WTC11 (cell line): Measurements from ENCODE around the gene FGF1. TPM values are rescaled to one million over a fixed set of nuclear protein-coding genes. Genes with fewer than 3 reads are reported as not detected.

Source experiments
- ATAC-seq: fragments of 200-7000 bp; cut with Tn5 transposase; 2 replicates; pipeline ENCODE4 v1.10.0; 2021; ENCODE audit warnings: mild to moderate bottlenecking, moderate library complexity
- CTCF ChIA-PET: fragments of 300-600 bp; sonication (Branson Sonifier 250); formaldehyde crosslinking; loops from one replicate; lab custom pipeline; 2021; ENCODE audit warnings: antibody characterized with exemption; lab: Charles Lee
- POLR2A ChIA-PET: fragments of 350-600 bp; sonication (Branson Sonifier 250); formaldehyde crosslinking; loops from one replicate; lab custom pipeline; 2021; ENCODE audit warnings: antibody characterized with exemption; lab: Charles Lee
- DNase-seq: peaks from one replicate; pipeline ENCODE4 v3.0.0; 2021; ENCODE audit warnings: low spot score
- H3K27ac Mint-ChIP-seq: 2 replicates; pipeline ENCODE4 v1.8.0; 2021; ENCODE audit warnings: mixed read lengths
- H3K27me3 Mint-ChIP-seq: 2 replicates; pipeline ENCODE4 v1.8.0; 2021; ENCODE audit warnings: low read depth, mild to moderate bottlenecking, moderate library complexity, mixed read lengths
- H3K36me3 Mint-ChIP-seq: 2 replicates; pipeline ENCODE4 v1.8.0; 2021; ENCODE audit warnings: mixed read lengths
- H3K4me1 Mint-ChIP-seq: 2 replicates; pipeline ENCODE4 v1.8.0; 2022; ENCODE audit warnings: mixed read lengths
- H3K4me3 Mint-ChIP-seq: 2 replicates; pipeline ENCODE4 v1.8.0; 2021; ENCODE audit warnings: mild to moderate bottlenecking, moderate library complexity, mixed read lengths
- H3K9me3 Mint-ChIP-seq: 2 replicates; pipeline ENCODE4 v1.8.0; 2021; ENCODE audit warnings: mixed read lengths
- ATF1 ChIP-seq: sonication (generic); formaldehyde crosslinking; IDR thresholded peaks from 2 replicates; pipeline ENCODE4 v1.8.1; 2023; ENCODE audit warnings: mild to moderate bottlenecking, moderate library complexity, missing genetic modification reagents
- CBFB ChIP-seq: sonication (generic); formaldehyde crosslinking; IDR thresholded peaks from 2 replicates; pipeline ENCODE4 v1.8.1; 2022; ENCODE audit warnings: mild to moderate bottlenecking, low read depth, missing genetic modification reagents
- ESRRA ChIP-seq: sonication (generic); formaldehyde crosslinking; IDR thresholded peaks from 2 replicates; pipeline ENCODE4 v1.8.1; 2022; ENCODE audit warnings: mild to moderate bottlenecking, missing genetic modification reagents, borderline replicate concordance
- FOXJ3 ChIP-seq: sonication (generic); formaldehyde crosslinking; IDR thresholded peaks from 2 replicates; pipeline ENCODE4 v1.9.0; 2021; ENCODE audit warnings: missing genetic modification reagents, mild to moderate bottlenecking, borderline replicate concordance
- GTF2I ChIP-seq: fragments of 250-450 bp; sonication (Bioruptor Pico); conservative IDR thresholded peaks from 2 replicates; pipeline ENCODE4 v1.4.0; 2021; ENCODE audit warnings: mild to moderate bottlenecking
- HMGA2 ChIP-seq: fragments of 250-450 bp; sonication (Bioruptor Pico); IDR thresholded peaks from 2 replicates; pipeline ENCODE4 v1.4.0; 2021; ENCODE audit warnings: mild to moderate bottlenecking, moderate library complexity
- JAZF1 ChIP-seq: fragments of 250-450 bp; sonication (Bioruptor Pico); IDR thresholded peaks from 2 replicates; pipeline ENCODE4 v1.9.0; 2021; ENCODE audit warnings: moderate library complexity, mild to moderate bottlenecking, inconsistent platforms
- JUN ChIP-seq: sonication (generic); formaldehyde crosslinking; IDR thresholded peaks from 2 replicates; pipeline ENCODE4 v1.8.0; 2023; ENCODE audit warnings: mild to moderate bottlenecking, missing genetic modification reagents
- NFATC4 ChIP-seq: fragments of 250-450 bp; sonication (Bioruptor Pico); IDR thresholded peaks from 2 replicates; pipeline ENCODE4 v1.9.0; 2021; ENCODE audit warnings: mild to moderate bottlenecking
- NFE2L1 ChIP-seq: sonication (generic); formaldehyde crosslinking; IDR thresholded peaks from 2 replicates; pipeline ENCODE4 v1.8.1; 2023; ENCODE audit warnings: missing genetic modification reagents
- OVOL2 ChIP-seq: fragments of 250-450 bp; sonication (Bioruptor Pico); IDR thresholded peaks from 2 replicates; pipeline ENCODE4 v1.9.0; 2021; ENCODE audit warnings: mild to moderate bottlenecking, borderline replicate concordance
- RELA ChIP-seq: sonication (generic); formaldehyde crosslinking; IDR thresholded peaks from 2 replicates; pipeline ENCODE4 v1.8.1; 2022; ENCODE audit warnings: missing genetic modification reagents, mild to moderate bottlenecking, borderline replicate concordance
- SMAD4 ChIP-seq: sonication (generic); formaldehyde crosslinking; IDR thresholded peaks from 2 replicates; pipeline ENCODE4 v1.8.0; 2022; ENCODE audit warnings: mild to moderate bottlenecking, missing genetic modification reagents
- SOX15 ChIP-seq: fragments of 250-450 bp; sonication (Bioruptor Pico); IDR thresholded peaks from 2 replicates; pipeline ENCODE4 v1.9.0; 2021; ENCODE audit warnings: mild to moderate bottlenecking
- TCF7 ChIP-seq: sonication (generic); formaldehyde crosslinking; IDR thresholded peaks from 2 replicates; pipeline ENCODE4 v1.8.0; 2022; ENCODE audit warnings: mild to moderate bottlenecking, low read depth, missing genetic modification reagents, moderate library complexity
- ZNF416 ChIP-seq: fragments of 250-450 bp; sonication (Bioruptor Pico); IDR thresholded peaks from 2 replicates; pipeline ENCODE4 v1.9.0; 2021; ENCODE audit warnings: mild to moderate bottlenecking, inconsistent platforms
- total RNA-seq: library from RNA; stranded (reverse); gene quantifications from 3 replicates; pipeline ENCODE4 v1.2.3, GENCODE V29; 2021
- TF ChIP-seq, protein P1 (sequence below): sonication (generic); formaldehyde crosslinking; IDR thresholded peaks from 2 replicates; pipeline ENCODE4 v1.8.0; 2022; ENCODE audit warnings: mild to moderate bottlenecking, missing genetic modification reagents
- TF ChIP-seq, protein P2 (sequence below): sonication (generic); formaldehyde crosslinking; IDR thresholded peaks from 2 replicates; pipeline ENCODE4 v1.8.0; 2023; ENCODE audit warnings: missing genetic modification reagents
- TF ChIP-seq, protein P3 (sequence below): sonication (generic); formaldehyde crosslinking; conservative IDR thresholded peaks from 2 replicates; pipeline ENCODE4 v1.8.1; 2023; ENCODE audit warnings: mild to moderate bottlenecking, low read depth, missing genetic modification reagents, moderate library complexity
- TF ChIP-seq, protein P4 (sequence below): fragments of 250-450 bp; sonication (Bioruptor Pico); IDR thresholded peaks from 2 replicates; pipeline ENCODE4 v1.9.0; 2021; ENCODE audit warnings: mild to moderate bottlenecking
- TF ChIP-seq, protein P5 (sequence below): sonication (generic); formaldehyde crosslinking; IDR thresholded peaks from 2 replicates; pipeline ENCODE4 v1.8.1; 2023; ENCODE audit warnings: mild to moderate bottlenecking, missing genetic modification reagents
- TF ChIP-seq, protein P6 (sequence below): sonication (generic); formaldehyde crosslinking; IDR thresholded peaks from 2 replicates; pipeline ENCODE4 v1.8.0; 2022; ENCODE audit warnings: missing genetic modification reagents

The FGF1 gene
- total RNA-seq, 1 experiment from 2014 or later, result 0.55 TPM

DNA sequence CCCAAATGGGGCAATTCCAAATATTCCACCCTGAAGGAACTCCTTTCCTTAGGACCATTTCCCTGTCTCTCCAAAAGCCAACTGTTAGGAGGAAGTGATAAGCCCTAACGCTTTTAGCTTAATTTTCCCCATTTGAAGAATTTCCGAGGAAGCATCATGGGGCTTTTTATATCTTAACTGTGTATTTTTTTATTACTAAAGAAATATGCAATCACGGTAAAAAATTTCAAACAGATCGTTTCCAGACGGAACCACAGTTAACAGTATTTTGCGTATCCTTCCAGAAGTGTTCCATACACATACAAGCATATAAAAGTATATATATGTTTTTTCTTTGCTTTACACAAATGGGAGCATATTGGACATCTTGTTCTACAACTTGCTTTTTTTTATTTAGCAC is 133.8 kb downstream of the FGF1 start:
- ATAC-seq, result no peak
- Mint-ChIP-seq H3K4me1 (peaks cover 61% of the 10 kb centered on the region), H3K27me3 (no peaks in the 10 kb centered on the region), H3K27ac (peak overlapping the region; percentile 81), H3K36me3 (no peaks in the 10 kb centered on the region), H3K4me3 (peak overlapping the region; percentile 69), H3K9me3 (no peaks in the 10 kb centered on the region)
- ChIA-PET CTCF (interaction anchor here (0.7 to 6.3 kb wide), 13 partner anchors 101 to 881 kb away, joined by 3 to 59 read pairs (median 5); partner anchors contain the start of gene SPRY4), POLR2A (interaction anchor here (0.5 to 1.8 kb wide), 3 partner anchors 108 to 227 kb away, joined by 3 to 8 read pairs (median 4); partner anchors contain the start of gene SPRY4)
- TF ChIP-seq, protein P1, sequence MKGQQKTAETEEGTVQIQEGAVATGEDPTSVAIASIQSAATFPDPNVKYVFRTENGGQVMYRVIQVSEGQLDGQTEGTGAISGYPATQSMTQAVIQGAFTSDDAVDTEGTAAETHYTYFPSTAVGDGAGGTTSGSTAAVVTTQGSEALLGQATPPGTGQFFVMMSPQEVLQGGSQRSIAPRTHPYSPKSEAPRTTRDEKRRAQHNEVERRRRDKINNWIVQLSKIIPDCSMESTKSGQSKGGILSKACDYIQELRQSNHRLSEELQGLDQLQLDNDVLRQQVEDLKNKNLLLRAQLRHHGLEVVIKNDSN (CRISPR knock-in tag), result no peak
- TF ChIP-seq, protein P2, sequence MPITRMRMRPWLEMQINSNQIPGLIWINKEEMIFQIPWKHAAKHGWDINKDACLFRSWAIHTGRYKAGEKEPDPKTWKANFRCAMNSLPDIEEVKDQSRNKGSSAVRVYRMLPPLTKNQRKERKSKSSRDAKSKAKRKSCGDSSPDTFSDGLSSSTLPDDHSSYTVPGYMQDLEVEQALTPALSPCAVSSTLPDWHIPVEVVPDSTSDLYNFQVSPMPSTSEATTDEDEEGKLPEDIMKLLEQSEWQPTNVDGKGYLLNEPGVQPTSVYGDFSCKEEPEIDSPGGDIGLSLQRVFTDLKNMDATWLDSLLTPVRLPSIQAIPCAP (CRISPR knock-in tag), result no peak
- TF ChIP-seq SOX15 (CRISPR knock-in tag), result no peak
- TF ChIP-seq FOXJ3 (CRISPR knock-in tag), result no peak
- TF ChIP-seq GTF2I, result no peak
- no peak for TF ChIP-seq RELA (CRISPR knock-in tag)
- TF ChIP-seq JAZF1 (CRISPR knock-in tag), result no peak
- TF ChIP-seq JUN (CRISPR knock-in tag), result no peak
- TF ChIP-seq, protein P3, sequence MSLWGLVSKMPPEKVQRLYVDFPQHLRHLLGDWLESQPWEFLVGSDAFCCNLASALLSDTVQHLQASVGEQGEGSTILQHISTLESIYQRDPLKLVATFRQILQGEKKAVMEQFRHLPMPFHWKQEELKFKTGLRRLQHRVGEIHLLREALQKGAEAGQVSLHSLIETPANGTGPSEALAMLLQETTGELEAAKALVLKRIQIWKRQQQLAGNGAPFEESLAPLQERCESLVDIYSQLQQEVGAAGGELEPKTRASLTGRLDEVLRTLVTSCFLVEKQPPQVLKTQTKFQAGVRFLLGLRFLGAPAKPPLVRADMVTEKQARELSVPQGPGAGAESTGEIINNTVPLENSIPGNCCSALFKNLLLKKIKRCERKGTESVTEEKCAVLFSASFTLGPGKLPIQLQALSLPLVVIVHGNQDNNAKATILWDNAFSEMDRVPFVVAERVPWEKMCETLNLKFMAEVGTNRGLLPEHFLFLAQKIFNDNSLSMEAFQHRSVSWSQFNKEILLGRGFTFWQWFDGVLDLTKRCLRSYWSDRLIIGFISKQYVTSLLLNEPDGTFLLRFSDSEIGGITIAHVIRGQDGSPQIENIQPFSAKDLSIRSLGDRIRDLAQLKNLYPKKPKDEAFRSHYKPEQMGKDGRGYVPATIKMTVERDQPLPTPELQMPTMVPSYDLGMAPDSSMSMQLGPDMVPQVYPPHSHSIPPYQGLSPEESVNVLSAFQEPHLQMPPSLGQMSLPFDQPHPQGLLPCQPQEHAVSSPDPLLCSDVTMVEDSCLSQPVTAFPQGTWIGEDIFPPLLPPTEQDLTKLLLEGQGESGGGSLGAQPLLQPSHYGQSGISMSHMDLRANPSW, result no peak
- TF ChIP-seq TCF7 (CRISPR knock-in tag), result no peak
- TF ChIP-seq, protein P4, sequence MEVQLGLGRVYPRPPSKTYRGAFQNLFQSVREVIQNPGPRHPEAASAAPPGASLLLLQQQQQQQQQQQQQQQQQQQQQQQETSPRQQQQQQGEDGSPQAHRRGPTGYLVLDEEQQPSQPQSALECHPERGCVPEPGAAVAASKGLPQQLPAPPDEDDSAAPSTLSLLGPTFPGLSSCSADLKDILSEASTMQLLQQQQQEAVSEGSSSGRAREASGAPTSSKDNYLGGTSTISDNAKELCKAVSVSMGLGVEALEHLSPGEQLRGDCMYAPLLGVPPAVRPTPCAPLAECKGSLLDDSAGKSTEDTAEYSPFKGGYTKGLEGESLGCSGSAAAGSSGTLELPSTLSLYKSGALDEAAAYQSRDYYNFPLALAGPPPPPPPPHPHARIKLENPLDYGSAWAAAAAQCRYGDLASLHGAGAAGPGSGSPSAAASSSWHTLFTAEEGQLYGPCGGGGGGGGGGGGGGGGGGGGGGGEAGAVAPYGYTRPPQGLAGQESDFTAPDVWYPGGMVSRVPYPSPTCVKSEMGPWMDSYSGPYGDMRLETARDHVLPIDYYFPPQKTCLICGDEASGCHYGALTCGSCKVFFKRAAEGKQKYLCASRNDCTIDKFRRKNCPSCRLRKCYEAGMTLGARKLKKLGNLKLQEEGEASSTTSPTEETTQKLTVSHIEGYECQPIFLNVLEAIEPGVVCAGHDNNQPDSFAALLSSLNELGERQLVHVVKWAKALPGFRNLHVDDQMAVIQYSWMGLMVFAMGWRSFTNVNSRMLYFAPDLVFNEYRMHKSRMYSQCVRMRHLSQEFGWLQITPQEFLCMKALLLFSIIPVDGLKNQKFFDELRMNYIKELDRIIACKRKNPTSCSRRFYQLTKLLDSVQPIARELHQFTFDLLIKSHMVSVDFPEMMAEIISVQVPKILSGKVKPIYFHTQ (CRISPR knock-in tag), result no peak
- no peak for TF ChIP-seq HMGA2
- TF ChIP-seq, protein P5, sequence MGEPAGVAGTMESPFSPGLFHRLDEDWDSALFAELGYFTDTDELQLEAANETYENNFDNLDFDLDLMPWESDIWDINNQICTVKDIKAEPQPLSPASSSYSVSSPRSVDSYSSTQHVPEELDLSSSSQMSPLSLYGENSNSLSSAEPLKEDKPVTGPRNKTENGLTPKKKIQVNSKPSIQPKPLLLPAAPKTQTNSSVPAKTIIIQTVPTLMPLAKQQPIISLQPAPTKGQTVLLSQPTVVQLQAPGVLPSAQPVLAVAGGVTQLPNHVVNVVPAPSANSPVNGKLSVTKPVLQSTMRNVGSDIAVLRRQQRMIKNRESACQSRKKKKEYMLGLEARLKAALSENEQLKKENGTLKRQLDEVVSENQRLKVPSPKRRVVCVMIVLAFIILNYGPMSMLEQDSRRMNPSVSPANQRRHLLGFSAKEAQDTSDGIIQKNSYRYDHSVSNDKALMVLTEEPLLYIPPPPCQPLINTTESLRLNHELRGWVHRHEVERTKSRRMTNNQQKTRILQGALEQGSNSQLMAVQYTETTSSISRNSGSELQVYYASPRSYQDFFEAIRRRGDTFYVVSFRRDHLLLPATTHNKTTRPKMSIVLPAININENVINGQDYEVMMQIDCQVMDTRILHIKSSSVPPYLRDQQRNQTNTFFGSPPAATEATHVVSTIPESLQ (CRISPR knock-in tag), result no peak
- DNase-seq, result no peak

DNA sequence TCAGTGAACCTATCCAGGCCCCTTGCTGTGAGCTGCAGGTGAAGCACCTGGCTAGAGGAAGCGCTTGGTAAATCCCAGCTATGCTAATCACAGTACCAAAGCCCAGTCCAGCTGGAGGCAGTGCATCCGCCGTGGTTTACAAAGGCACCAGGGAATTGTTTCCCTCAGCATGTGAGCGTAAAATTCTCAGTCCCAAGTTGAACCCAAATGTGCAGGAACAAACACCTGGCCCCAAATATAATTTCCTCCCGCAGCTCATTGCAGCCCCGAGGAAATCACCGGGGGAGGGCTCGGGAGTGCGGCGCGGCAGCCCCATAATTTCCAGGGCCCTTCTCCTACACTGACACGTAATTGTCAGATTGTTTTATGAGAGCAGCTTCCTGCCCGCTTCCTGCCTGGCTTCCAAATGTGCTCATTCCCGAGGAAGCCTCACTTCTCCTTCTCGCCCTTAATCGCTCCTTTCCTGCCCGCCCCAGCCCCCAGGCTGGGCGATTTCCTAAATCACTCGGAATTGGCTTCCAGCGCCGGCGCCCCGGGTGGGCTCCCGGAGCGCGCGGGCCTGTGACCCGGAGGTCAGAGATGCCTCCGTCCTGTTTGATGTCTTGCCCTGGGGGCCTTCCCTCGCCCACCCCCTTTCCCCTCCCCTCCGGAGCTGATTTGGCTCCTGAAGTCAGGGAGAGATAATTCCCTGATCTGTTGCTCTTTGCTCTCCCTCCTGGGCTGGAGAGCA is 134.4 kb downstream of the FGF1 start:
- ChIA-PET CTCF (interaction anchor here (0.6 to 6.3 kb wide), 19 partner anchors 36 to 406 kb away, joined by 3 to 59 read pairs (median 4); partner anchors contain the start of gene SPRY4), POLR2A (interaction anchor here (0.5 to 1.8 kb wide), 4 partner anchors 108 to 227 kb away, joined by 3 to 8 read pairs (median 4); partner anchors contain the start of gene SPRY4)
- Mint-ChIP-seq H3K36me3 (no peaks in the 10 kb centered on the region), H3K4me1 (peaks cover 61% of the 10 kb centered on the region), H3K27me3 (no peaks in the 10 kb centered on the region), H3K4me3 (peak overlapping the region; percentile 69), H3K27ac (peak overlapping the region; percentile 81), H3K9me3 (no peaks in the 10 kb centered on the region)
- DNase-seq, result peak; percentile 64
- ATAC-seq, result peak; percentile 54
- TF ChIP-seq ESRRA (CRISPR knock-in tag), result no peak
- no peak for TF ChIP-seq SMAD4
- TF ChIP-seq, protein P6, sequence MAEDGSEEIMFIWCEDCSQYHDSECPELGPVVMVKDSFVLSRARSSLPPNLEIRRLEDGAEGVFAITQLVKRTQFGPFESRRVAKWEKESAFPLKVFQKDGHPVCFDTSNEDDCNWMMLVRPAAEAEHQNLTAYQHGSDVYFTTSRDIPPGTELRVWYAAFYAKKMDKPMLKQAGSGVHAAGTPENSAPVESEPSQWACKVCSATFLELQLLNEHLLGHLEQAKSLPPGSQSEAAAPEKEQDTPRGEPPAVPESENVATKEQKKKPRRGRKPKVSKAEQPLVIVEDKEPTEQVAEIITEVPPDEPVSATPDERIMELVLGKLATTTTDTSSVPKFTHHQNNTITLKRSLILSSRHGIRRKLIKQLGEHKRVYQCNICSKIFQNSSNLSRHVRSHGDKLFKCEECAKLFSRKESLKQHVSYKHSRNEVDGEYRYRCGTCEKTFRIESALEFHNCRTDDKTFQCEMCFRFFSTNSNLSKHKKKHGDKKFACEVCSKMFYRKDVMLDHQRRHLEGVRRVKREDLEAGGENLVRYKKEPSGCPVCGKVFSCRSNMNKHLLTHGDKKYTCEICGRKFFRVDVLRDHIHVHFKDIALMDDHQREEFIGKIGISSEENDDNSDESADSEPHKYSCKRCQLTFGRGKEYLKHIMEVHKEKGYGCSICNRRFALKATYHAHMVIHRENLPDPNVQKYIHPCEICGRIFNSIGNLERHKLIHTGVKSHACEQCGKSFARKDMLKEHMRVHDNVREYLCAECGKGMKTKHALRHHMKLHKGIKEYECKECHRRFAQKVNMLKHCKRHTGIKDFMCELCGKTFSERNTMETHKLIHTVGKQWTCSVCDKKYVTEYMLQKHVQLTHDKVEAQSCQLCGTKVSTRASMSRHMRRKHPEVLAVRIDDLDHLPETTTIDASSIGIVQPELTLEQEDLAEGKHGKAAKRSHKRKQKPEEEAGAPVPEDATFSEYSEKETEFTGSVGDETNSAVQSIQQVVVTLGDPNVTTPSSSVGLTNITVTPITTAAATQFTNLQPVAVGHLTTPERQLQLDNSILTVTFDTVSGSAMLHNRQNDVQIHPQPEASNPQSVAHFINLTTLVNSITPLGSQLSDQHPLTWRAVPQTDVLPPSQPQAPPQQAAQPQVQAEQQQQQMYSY, result peak; percentile 90
- no peak for TF ChIP-seq NFATC4 (CRISPR knock-in tag)
- TF ChIP-seq HMGA2, result no peak
- TF ChIP-seq JAZF1 (CRISPR knock-in tag), result no peak
- TF ChIP-seq CBFB (CRISPR knock-in tag), result no peak
- TF ChIP-seq NFE2L1, result 0 out of 2 replicates have a peak, but pooled peaks have one; percentile 39
- no peak for TF ChIP-seq ZNF416 (CRISPR knock-in tag)
- TF ChIP-seq ATF1, result no peak
- TF ChIP-seq OVOL2, result no peak
